Progenitor cell of endocrine pancreas (in vitro differentiated cells): ENCODE data around the gene DKC1. TPM values are rescaled to one million over a fixed set of nuclear protein-coding genes. Genes with fewer than 3 reads are reported as not detected.
A peak's percentile ranks its signal among the peaks of the same experiment; 100 is the strongest.

Experiments used
- DNase-seq: peaks from one replicate; pipeline ENCODE4 v3.0.0; 2021; ENCODE audit warnings: low spot score; ENCODE audit not compliant: unreplicated experiment
- H3K27ac Mint-ChIP-seq: 2 replicates; pipeline ENCODE4 v1.8.0; 2021; ENCODE audit warnings: mild to moderate bottlenecking, moderate library complexity, mixed read lengths
- H3K27me3 Mint-ChIP-seq: 2 replicates; pipeline ENCODE4 v1.8.0; 2021; ENCODE audit warnings: mixed read lengths
- H3K36me3 Mint-ChIP-seq: 2 replicates; pipeline ENCODE4 v1.8.0; 2022; ENCODE audit warnings: mixed read lengths; ENCODE audit not compliant: insufficient read depth
- H3K4me1 Mint-ChIP-seq: 2 replicates; pipeline ENCODE4 v1.8.0; 2021; ENCODE audit warnings: low read depth, mixed read lengths
- H3K4me3 Mint-ChIP-seq: 2 replicates; pipeline ENCODE4 v1.8.0; 2021; ENCODE audit warnings: low read depth, mild to moderate bottlenecking, moderate library complexity, mixed read lengths
- H3K9me3 Mint-ChIP-seq: 2 replicates; pipeline ENCODE4 v1.8.0; 2021; ENCODE audit warnings: low read depth, mixed read lengths
- long read RNA-seq: library from polyadenylated mRNA; unstranded; transcript quantifications from one replicate; pipeline ENCODE4 v2.0.0, GENCODE V29; 2020
- total RNA-seq: library from RNA; stranded (reverse); gene quantifications from 2 replicates; pipeline ENCODE4 v1.2.1, GENCODE V29; 2021
- TF ChIP-seq, protein P1 (sequence below): fragments of 200-600 bp; sonication (generic); IDR thresholded peaks from one replicate; pipeline ENCODE4 v1.5.0; 2021; ENCODE audit warnings: antibody characterized with exemption, mild to moderate bottlenecking; ENCODE audit not compliant: unreplicated experiment

Gene DKC1
- 58.5 and 61.0 TPM in 2 replicates for total RNA-seq
- long read RNA-seq, transcript DKC1-201 (15 exons, 2,577 nt), result major isoform, 144 of 295 reads
- long read RNA-seq, partial matches to known transcripts, result 137 of 295 reads
- long read RNA-seq, other reads (novel, unspliced or antisense), result 14 of 295 reads

DNA sequence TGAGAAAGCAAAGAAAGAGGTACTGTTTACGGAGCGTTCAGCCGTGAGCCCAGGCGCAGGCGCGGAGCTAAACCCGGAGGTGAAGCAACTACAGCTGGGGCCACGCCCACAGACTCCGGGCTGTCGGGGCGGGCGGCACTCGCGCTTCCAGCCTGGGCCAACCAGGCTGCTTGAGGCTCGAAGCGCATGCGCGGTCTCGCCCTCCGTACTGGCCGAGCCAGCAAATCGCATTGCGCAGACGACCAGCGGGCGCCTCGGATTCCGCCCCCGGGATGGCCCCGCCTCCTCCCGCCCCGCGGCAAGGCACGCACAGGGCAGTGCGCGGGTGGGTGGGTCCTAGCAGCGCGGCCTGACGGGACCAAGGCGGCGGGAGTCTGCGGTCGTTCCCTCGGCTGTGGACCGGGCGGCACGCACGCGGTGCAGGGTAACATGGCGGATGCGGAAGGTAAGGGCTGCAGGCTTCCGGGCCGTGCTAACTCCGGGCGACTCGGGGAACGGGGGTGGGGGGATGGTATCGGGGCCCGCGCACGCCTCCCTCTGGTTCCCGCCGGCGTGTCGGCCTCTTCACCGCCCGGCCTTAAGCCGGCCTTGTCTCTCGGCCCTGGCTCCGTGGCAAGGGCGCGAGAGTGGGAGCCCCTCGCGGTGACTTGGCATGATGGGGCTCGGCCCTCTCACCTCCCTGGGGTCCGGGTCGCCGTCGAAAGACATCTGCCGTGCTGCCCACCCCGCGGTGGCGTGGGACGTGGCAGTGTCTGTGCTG is at the start of gene DKC1:
Gene DKC1 (plus strand): TSS at position 328 of the 760 bp plus-strand sequence. CDS start 102 bp downstream, at position 430.
- peaks cover 4% of the 10 kb centered on the region for H3K4me1 Mint-ChIP-seq
- peaks cover 7% of the 10 kb centered on the region for H3K9me3 Mint-ChIP-seq
- peaks cover 5% of the 10 kb centered on the region for H3K36me3 Mint-ChIP-seq
- peak within 1 kb of the TSS; percentile 85 for H3K4me3 Mint-ChIP-seq
- TF ChIP-seq, protein P1, sequence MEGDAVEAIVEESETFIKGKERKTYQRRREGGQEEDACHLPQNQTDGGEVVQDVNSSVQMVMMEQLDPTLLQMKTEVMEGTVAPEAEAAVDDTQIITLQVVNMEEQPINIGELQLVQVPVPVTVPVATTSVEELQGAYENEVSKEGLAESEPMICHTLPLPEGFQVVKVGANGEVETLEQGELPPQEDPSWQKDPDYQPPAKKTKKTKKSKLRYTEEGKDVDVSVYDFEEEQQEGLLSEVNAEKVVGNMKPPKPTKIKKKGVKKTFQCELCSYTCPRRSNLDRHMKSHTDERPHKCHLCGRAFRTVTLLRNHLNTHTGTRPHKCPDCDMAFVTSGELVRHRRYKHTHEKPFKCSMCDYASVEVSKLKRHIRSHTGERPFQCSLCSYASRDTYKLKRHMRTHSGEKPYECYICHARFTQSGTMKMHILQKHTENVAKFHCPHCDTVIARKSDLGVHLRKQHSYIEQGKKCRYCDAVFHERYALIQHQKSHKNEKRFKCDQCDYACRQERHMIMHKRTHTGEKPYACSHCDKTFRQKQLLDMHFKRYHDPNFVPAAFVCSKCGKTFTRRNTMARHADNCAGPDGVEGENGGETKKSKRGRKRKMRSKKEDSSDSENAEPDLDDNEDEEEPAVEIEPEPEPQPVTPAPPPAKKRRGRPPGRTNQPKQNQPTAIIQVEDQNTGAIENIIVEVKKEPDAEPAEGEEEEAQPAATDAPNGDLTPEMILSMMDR, result no peak
- peak; percentile 87 for DNase-seq
- no peaks in the 10 kb centered on the region for H3K27me3 Mint-ChIP-seq
- H3K27ac Mint-ChIP-seq, result peak within 1 kb of the TSS; percentile 97

DNA sequence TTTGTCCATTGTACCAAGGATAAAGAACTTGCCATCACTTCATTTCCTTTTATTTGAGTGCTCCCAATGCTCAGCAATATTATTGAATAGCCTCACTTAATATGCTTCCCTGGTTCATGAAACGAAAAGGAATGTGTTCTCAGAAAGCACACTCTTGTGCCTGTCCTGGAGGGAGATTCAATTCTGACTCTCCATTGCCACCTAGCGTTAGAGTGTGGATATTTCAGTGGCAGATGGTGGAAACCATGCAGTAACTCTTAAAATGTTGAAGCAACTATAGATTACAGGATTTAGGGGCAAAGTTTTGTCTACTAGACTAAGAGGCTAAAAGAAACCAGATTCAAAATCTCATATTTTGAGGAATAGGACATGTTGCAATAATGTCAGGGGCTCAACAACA is 47.7 kb upstream of the DKC1 start:
- no peaks in the 10 kb centered on the region for H3K36me3 Mint-ChIP-seq
- H3K4me3 Mint-ChIP-seq, result no peak overlapping the region
- no peaks in the 10 kb centered on the region for H3K4me1 Mint-ChIP-seq
- no peak overlapping the region for H3K27ac Mint-ChIP-seq
- peaks cover 13% of the 10 kb centered on the region for H3K9me3 Mint-ChIP-seq
- H3K27me3 Mint-ChIP-seq, result no peaks in the 10 kb centered on the region
- TF ChIP-seq, protein P1, result peak; percentile 70
- no peak for DNase-seq

DNA sequence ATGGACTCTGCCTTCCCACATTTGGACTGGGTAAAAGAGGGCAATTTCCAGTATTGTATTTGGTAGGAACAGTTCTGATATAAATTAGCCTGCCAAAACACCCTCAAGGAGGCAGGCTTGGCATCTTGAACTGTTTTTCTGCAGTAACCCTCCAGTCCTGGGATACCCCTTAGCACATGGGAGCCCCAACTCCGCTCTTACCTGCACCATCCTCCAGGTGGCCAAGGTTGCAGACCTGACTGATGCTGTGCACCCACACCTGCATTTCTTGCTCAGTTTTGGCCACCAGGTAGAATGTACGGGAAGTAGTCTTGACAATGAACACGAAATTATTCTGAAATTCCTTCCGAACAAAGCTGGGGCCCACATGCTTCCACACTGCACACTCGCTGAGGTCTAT is 46.8 kb upstream of the DKC1 start:
- H3K9me3 Mint-ChIP-seq, result peaks cover 12% of the 10 kb centered on the region
- H3K27ac Mint-ChIP-seq, result no peak overlapping the region
- DNase-seq, result no peak
- H3K4me3 Mint-ChIP-seq, result no peak overlapping the region
- H3K4me1 Mint-ChIP-seq, result no peaks in the 10 kb centered on the region
- no peaks in the 10 kb centered on the region for H3K36me3 Mint-ChIP-seq
- H3K27me3 Mint-ChIP-seq, result no peaks in the 10 kb centered on the region
- TF ChIP-seq, protein P1, result no peak

DNA sequence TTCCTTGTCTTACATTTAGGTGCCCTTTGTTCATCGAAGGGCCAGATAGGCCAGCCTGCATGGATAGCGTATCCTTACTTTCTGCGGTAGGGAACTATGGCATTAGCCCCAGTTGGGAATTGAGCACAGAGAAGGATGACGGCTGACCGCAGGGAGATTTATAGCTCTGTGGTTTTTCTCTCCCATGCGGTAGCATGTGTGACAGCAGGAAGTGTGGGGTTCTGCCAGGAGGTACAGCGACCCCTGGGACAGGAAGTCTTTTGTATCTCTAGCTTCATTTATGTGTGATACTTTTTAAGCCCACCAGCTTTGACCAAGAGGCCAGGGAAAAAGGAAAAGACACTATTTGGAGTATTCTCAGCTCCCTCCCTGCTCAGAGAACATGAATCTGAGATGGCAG is 44.8 kb upstream of the DKC1 start:
- Mint-ChIP-seq H3K36me3 (no peaks in the 10 kb centered on the region), H3K27me3 (no peaks in the 10 kb centered on the region), H3K9me3 (peaks cover 13% of the 10 kb centered on the region), H3K4me3 (no peak overlapping the region), H3K27ac (no peak overlapping the region), H3K4me1 (no peaks in the 10 kb centered on the region)
- TF ChIP-seq, protein P1, result no peak
- DNase-seq, result no peak

DNA sequence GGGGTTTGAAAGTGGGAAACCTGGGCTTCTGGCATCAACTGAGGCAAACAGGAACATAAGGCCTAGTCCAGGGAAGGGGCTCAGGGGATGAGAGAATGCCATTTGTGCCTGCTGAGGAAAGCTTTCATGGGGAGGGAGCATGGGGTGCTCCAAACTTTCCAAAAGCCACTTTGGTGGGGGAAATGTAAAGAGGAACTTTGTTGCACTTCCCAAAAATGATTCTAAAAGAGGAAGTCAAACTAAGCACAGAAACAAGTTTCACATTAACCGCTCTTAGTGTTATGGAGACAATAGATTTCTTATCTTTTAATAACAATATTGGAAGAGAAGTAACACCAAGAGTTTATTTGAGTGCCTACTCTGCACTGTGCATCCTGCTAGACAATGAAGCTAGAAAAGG is 44.0 kb upstream of the DKC1 start:
- Mint-ChIP-seq H3K9me3 (peaks cover 16% of the 10 kb centered on the region), H3K4me1 (no peaks in the 10 kb centered on the region), H3K27me3 (no peaks in the 10 kb centered on the region), H3K36me3 (no peaks in the 10 kb centered on the region), H3K4me3 (no peak overlapping the region), H3K27ac (no peak overlapping the region)
- no peak for DNase-seq
- TF ChIP-seq, protein P1, result no peak
